Inflammatory macrophage (primary cell): ENCODE measurements around the gene FLYWCH2.
A peak's percentile ranks its signal among the peaks of the same experiment; 100 is the strongest.

Source experiments
- DNase-seq, 2 donors: peaks; one replicate each; pipeline ENCODE4 v3.0.0-alpha.2; 2020 to 2022

Gene FLYWCH2

DNA sequence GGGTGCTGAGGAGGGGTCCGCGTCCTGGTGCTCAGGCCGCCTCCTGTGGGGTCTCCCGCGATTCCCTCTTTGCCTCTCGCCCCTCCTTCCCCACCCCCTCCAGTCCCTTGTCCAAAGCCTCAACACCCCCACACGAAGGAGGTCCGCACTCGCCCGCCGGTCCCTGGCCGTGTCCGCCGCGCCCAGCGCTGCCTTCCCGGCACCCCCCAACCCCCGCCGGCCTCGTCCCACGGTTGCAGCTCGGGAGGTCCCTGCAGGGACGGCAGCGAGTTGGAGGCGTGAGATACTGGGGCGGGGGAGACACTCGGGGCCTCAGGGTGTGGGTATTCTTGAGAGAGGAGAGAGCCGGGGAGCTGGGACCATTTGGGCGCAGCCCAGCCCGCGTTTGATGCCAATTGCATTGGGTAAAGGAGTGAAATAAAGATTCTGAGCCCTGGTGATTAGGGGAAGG is 468 bp downstream of the FLYWCH2 start:
- no peak for DNase-seq

DNA sequence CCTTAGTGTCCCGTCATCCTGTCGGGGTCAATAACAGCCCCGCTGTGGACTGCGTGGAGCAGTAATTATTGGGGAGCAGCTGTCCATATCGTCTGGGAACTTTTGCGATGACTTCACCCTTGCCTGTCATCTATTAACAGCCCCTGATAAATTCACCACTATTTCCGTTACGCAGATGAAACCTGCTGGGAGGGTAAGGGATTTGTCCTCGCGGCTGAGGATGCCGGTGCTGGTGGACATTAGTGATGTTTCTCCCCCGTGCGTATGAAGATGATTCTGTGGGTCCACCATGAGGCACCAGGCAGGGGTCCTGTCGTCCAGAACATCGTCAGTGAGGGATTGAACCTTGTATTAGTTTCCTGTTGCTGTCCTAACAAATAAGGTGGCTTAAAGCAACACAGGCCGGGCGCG is 1.0 kb downstream of the FLYWCH2 start:
- DNase-seq = no peak

DNA sequence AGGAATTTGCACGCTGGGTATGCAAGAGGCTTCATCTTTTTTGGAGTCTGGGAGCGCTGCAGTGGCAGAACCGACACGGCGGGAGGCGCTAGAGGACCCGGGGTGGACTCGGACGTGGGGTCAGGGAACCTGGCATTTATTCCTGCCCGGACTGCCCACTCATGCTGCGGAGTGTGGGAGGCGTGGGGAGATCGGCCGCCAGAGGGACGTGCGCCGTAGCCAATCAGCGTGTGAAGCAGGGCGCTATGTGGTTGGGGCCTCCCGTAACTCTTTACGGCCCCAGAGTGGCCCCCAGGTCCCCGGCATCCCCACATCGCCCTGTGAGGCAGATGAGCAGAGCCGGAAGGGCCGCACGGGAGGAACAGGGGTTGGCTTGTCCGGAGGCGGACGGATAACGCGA is 11.2 kb downstream of the FLYWCH2 start:
- no peak for DNase-seq

DNA sequence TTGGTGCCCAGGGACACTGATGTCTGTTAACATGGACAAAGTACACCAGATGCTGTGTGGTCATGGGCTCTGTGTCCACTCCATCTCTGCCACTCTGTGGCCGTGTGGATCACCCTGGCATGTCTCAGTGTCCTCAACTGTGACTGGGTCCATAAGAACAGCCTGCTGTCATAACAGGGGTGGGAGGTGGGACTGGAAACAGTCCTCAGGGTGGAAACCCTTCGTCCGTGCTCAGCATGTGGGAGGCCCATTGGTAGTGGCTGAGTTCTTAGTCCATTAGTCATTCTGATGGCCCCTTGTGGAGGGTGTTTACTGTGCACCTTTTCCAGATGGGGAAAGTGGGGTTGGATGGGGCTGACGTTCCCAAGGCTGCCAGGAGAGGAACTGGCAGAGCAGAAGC is 12.8 kb downstream of the FLYWCH2 start:
- DNase-seq = no peak

DNA sequence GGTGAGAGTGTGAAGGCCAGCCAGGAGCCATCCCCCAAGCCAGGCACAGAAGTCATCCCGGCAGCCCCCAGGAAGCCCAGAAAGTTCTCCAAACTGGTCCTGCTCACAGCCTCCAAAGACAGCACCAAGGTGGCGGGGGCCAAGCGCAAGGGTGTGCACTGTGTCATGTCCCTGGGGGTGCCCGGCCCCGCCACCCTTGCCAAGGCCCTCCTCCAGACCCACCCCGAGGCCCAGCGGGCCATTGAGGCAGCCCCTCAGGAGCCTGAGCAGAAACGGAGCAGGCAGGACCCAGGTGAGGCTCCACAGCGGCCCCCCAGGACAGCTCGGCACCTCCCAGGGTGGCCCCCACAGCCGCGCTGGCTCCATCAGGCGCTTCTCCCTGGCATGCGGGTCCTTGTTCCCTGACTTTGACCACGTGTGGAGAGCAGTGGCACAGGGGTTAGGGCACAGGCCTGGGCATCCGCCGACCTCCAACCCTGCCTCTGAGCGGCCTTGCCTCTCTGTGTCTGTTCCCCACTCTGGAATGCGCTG is 13.5 kb downstream of the FLYWCH2 start:
- no peak for DNase-seq

DNA sequence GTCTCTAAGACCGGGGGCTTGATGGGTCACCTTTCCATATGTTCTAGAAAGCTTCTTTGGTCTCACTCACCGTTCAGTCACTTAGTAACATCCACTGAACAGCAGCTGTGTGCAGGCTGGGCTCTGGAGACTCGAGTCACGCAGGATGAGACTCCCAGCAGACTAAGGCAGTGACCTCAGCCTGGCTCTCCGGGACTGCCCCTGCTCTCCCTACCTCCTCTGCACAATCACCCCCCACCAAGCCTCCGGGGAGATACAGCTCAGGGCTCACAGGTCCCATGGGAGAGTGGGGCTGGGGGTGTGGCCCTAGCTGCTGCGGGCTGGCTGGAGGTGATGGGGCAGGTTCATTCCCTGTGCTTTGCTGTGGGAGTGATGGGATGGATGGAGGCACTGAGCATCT is 14.1 kb downstream of the FLYWCH2 start:
- no peak for DNase-seq

DNA sequence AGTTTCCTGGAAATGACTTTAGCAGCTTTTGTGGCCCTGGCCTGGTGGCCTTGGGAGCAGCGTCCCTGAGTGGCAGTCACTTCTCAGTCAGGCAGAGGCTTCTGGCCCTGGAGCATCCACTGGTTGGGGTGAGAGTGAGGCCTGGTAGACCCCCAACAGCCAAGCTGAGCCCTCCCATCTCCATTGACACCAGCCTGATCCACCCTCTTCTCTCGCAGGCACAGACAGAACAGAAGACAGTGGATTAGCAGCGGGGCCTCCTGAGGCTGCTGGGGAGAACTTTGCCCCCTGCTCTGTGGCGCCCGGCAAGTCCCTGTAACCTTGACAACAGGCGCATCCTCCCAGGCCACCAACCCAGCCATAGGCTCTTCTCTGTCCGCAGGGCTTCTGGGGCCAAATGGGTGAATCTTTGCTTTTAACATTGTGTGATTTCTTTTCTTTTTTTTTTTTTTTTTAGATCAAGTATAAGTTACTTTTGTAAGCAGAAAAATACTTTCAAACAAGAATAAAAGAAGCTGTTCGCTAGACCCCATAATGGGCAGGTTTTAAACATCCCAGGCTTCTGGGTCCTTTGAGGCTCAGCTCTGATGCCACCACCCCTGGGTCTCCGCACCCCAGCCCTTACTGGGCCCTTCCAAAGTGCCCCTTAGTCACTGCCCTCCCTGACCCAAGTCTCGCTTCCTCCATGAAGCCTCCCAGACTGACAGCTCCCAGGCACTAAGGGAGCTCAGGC is 16.0 kb downstream of the FLYWCH2 start:
- no peak for DNase-seq

DNA sequence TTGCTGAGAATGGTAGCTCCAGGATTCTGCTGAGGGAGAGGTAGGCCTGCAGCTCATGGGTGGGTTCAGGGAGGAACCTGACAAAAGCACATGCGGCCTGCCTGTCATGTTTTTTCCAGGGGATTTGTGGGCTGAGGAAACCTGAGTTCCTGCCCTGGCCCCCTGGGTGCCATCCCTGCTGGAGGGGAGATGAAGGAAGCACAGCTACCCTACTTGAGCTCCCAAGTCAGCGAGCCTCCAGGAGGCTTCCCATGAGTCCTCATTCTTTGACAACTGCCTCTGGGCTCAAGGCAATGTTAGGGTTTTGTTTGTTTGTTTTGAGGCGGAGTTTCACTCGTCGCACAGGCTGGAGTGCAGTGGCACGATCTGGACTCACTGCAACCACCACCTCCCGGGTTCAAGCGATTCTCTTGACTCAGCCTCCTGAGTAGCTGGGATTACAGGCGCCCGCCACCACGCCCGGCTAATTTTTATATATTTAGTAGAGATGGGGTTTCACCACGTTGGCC is 16.6 kb downstream of the FLYWCH2 start:
- no peak for DNase-seq

DNA sequence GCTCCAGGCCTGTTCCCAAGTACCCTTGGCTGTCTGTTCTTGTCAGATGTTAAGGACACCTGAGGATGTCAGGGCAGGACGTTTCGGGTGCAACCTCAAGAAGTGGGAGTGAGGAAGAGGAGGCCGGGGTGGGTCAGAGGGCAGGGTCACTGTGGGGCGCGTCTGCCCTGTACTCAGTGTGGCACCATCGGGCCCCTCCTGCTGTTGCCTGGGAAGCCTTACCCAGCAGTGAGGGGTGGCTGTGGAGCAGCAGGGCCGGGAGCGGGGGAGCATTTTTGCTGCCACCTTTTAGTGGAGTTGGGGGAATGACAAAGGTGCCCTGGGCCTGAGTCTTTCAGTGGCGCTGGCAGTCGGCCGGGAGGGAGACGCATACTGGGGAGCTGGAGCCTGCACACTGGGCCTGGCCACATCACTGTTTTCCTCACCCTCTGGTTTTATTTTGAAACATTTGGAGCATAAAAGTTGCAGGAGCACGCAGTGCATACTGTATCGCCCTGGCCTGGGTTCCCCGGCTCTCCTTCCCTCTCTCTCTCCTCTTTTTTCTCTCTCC is 17.6 kb downstream of the FLYWCH2 start:
- no peak for DNase-seq

DNA sequence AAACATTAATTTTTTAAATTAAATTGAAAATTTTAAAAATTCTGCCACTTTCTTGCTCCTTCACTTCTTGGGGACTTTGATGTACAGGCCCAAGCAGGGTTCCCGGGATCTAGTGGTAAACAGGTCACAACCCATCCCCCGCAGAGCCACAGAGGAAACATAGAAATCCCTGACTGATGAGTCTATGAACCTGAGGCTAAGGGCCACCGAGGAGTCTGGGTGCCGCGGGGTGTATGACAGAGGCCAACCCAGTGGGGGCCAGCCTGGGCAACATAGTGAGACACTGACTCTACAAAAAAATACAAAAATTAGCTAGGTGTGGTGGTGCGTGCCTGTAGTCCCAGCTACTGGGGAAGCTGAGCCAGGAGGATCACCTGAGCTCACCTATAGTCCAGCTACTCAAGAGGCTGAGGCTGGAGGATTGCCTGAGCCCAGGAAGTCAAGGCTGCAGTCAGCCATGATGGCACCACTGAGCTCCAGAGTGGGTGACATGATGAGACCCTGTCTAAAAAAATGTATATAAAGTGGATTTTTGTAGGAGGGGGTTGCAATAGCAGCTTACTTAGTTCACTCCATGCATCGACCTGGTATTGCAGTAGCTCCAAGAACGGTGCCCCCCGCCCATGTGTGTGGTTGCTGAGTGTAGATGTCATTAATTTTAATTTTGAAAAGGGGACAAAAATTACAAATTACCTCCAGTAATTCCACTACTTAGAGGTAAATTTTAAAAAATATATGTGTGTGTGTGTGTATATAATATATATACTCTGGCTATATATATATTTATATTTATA is 19.5 kb downstream of the FLYWCH2 start:
- DNase-seq = no peak

DNA sequence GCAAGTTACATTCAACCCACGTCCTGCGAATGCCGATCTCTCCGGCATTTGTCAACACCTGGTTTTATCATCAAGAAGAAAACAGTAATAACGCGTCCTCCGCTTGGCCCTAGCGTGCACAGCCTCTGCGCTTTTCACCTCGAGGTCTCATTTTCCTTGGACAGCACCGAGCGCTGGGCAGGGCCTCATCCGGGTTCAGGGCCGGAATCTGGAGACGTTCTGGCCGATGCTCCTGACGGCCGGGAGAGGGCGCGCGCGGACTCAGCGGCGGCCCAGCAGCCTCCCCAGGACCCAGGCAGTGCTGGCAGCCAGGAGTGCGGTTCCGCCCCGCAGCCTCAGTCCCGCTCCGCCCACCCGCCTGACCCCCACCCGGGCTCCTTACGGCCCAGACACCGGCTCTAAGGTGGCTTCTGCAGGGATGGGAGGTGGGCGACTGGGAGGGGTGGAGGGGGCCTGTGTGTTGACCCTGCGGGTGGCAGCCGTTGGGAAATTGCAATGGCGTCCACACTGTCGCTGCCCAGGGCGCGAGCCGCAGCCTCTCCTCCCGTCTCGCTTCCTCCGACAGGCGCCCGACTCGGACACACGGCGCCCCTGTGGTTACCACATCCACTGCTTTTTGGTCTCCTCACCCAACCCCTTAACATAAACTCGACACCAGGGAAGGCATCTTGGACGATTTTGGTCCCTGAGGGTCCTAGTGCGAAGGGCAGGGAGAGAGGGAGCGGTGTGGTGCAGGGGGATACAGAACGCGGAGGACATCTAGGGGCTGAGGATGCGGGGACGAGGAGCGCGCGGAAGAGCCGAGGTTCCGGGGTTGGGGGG is 21.3 kb downstream of the FLYWCH2 start:
- peak; percentile 89 for DNase-seq

DNA sequence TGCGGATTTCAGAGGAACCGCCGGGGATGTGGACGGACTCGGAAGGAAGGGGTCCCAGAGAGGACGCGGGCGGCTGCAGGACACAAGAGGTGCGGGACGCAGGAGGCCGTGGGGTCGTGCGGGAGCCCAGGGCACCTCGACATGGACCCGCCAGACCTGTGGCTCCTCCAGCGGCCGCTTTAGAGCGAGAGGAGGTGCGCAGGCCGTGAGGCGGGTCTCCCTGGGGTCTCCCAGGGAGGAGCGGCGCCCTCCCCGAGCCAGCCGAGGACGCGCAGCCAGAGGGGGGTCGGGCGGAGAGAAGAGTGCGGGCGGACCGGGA is 21.9 kb downstream of the FLYWCH2 start:
- no peak for DNase-seq

DNA sequence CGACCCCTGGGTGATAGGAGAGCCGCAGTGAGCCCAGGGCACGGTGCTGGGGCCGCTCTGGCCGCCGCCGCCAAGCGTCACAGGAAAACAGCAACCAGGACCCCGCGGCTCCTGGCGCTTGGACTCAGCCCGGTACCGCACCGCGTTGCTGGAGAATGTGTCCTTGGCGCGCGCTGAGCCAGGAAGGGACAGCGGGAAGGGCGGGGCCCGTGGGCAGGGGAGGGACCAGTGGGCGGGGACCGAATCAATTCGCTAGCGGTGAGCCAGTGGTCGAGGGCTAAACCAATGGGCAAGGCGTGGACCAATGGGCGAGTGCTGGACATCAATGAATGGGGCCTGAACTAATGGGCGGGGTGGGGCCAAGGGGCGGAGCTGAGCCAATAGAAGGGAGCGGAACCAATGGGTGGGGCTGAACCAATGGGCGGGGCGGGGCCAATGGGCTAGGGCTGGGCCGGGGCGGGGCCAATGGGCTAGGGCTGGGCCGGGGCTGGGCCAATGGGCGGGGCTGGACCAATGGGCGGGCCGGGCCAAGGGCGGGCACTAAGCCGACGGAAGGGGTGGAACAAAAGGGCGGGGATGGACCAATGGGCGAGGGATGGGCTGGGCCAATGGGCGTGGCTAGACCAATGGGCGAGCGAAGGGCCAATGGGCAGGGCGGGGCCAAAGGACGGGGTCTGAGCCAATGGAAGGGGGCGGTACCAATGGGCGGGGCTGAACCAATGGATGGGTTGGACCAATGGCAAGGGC is 22.4 kb downstream of the FLYWCH2 start:
- peak; percentile 100 for DNase-seq

DNA sequence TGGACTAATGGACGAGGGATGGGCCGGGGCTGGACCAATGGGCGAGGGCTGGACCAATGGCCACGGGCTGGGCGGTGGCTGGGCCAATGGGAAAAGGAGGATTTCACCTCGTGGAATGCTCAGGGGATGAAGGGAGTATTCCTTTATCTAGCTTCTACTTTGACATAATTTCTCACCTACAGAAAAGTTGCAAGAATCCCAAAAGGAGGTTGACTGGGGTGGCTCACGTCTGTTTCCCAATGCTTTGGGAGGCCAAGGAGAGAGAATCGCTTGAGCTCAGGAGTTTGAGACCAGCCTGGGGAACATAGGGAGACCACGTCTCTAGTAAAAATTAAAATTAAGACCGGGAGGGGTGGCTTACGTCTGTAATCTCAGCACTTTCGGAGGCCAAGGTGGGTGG is 23.0 kb downstream of the FLYWCH2 start:
- no peak for DNase-seq

DNA sequence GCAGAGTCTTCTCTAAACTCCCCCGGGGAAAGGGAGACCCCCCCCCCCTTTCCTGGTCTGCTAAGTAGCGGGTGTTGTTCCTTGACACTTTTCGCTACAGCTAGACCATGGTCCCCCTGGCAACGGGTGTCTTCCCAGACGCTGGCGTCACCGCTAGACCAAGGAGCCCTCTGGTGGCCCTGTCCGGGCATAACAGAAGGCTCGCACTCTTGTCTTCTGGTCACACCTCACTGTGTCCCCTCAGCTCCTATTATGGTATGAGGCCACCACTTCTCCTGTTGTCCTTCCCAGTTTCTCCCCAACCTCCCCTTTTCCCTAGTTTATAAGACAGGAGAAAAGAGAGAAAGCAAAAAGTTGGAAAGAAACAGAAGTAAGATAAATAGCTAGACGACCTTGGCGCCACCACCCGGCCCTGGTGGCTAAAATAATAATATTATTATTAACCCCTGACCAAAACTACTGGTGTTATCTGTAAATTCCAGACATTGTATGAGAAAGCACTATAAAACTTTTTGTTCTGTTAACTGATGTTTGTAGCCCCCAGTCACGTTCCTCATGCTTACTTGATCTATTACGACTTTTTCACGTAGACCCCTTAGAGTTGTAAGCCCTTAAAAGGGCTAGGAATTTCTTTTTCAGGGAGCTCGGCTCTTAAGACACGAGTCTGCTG is 24.2 kb downstream of the FLYWCH2 start:
- peak; percentile 30 to 55 for DNase-seq

DNA sequence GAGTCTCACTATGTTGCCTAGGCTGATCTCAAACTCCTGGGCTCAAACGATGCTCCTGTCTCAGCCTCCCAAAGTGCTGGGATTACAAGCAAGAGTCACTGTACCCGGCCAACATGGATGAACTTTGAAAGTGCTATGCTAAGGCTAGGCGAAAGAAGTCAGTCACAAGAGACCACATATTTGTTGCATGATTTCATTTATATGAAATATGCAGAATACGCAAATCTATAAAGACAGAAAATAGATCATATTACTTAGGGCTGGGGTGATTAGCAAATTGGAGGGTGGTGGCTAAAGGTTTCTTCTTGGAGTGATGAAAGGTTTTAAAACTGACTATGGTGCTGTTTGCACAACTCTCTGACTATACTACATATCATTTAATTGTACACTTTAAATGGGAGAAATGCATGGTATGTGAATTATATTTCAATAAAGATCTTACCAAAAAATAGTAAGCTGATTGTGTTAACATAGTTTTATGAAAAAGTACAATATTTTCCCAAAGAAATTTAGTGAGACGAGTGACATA is 27.5 kb downstream of the FLYWCH2 start:
- no peak for DNase-seq

DNA sequence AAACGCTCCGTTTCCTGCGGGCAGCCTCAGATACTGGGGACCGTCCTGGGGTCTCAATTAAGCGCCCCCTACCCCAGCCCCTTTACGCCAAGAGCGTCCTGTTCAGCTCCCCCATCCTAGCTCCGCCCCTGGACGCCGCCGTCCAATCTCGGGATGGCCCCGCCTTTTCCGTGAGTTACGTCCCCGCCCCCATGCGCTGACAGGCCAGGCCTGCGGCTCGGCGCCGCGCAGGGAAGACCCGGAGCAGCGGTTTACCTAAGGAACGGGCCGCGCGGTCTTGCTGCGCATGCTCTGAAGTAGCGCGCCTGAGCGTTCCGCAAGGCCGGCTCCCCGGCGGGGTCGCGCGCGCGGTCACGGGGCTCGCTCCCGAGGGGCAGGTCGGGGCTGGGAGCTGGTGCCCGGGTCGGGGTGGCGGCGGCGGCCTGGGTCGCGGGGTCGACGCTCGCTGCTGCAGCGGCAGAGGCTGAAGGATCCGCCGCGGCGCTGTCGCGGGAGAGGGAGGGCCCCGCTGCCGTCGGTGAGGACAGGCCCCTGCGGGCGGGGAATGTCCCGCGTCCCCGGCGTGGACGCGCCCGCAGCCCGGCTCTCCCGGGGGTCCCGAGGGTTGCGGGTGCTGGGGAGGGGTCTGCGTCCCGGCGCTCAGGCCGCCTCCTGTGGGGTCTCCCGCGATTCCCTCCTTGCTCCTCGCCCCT is 28.8 kb downstream of the FLYWCH2 start, which contains the start of gene FLYWCH1:
Gene FLYWCH1, plus strand, starts transcription at position 294 of the 692 bp plus-strand sequence. CDS start 17,755 bp downstream, outside the sequence.
- DNase-seq = peak; percentile 98 to 99

DNA sequence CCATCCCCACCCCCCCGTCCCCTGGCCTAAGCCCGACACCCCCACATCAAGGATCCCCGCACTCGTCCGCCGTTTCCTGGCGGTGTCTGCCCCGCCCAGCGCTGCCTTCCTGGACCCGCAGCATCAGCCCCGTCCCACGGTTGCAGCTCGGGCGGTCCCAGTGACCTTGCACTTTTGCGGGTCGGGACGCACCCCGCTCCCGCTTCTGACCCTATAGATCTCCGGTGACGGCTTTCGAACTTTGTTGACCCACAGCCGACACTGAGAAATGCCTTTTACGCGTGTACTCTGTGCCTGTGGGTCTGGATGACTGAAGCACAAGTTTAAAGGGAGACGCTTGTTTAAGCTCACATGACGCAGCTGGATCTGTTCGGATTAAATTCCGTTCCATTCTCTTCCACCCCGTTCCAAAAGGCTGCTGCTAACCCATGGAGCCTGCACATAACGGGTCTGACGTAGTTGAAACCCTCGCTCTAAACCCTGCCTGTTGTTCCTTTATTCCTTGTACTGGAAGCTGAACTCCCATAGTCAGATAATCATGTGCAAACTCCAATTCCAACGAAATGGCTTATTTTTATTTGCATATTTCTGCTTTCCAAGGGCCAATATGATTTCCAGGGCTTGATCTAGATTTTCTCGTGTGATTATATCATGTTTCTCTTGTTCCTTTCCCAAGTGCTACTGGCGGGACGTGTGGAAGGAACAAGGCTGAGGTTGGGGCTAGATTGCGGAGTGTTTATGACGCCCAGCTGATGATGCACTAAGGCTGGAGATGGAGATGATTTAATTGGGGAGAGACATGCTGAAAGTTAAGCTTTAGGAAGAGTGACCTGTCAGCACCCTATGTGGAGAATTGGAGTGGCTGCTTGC is 29.6 kb downstream of the FLYWCH2 start:
- peak; percentile 20 to 37 for DNase-seq

DNA sequence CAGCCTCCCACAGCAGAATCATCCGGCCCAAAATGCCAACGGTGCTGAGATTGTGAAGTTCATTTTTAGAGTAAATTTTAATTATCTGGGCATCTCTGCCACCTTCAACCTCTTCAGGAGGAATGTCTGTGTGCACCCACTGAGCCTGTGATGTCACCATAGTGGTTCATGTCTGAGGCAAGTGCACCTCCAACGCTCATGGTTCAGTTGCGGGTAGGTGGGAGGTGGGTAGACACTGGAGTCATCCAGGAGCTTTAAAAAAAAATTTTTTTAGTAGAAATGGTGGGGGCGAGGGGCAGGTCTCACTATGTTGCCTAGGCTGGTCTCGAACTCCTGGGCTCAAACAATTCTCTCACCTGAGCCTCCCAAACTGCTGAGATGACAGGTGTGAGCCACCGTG is 30.6 kb downstream of the FLYWCH2 start:
- no peak for DNase-seq
